ENCODE measurements around the gene CNKSR2. TPM values are rescaled to one million over a fixed set of nuclear protein-coding genes. Genes with fewer than 3 reads are reported as not detected.

The CNKSR2 gene
- total RNA-seq, 1 donor from 2014 or later: 4.6 TPM

DNA sequence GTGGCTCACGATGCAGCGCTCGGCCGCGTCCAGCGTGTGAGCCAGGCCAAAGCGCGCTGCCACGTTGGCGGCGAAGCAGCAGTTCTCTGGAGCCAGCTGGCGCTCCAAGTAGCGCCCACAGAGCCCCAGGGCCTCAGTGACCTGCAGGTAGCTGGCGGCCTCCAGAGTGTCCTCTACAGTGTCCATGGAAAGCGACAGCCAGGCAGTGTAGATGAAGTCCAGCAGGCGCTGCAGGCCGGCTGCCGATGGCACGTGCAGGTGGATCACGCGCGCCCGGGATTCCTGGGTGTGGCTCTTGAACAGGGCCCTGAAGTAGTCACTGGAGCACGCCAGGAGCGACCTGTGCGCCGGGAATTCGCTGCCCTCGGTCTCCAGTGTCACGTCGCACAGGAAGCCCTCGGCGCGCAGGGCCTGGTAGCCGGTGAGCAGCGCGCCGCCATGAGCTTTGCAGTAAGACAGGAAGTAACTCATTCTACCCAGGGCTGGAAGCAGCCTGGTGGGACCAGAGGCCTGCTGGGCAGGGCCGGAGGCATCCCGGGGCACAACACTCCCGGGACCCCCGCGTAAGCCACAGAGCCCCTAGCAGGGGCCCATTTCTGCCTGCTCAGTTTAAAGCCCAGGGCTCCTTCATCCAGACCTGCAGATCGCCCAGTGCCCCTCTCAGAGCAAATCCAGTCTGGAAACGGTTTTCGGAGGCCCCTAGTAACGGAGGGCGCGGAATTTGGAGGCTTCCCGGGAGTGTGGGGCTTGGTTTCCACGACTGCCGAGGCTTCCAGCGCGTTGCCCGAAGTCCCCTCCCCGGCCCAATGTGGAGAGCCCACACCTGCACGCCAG, 283.3 kb downstream of the CNKSR2 start:
- DNase-seq (no peak), ATAC-seq (no peak)
- Histone ChIP-seq H3K36me3 (no peaks in the 10 kb centered on the region), H3K27ac (no peak overlapping the region), H3K27me3 (ENCODE audit: low read depth) (peaks cover 10% of the 10 kb centered on the region), H3K4me3 (no peak overlapping the region), H3K9me3 (no peaks in the 10 kb centered on the region), H3K4me1 (no peaks in the 10 kb centered on the region)
- TF ChIP-seq, protein P1, sequence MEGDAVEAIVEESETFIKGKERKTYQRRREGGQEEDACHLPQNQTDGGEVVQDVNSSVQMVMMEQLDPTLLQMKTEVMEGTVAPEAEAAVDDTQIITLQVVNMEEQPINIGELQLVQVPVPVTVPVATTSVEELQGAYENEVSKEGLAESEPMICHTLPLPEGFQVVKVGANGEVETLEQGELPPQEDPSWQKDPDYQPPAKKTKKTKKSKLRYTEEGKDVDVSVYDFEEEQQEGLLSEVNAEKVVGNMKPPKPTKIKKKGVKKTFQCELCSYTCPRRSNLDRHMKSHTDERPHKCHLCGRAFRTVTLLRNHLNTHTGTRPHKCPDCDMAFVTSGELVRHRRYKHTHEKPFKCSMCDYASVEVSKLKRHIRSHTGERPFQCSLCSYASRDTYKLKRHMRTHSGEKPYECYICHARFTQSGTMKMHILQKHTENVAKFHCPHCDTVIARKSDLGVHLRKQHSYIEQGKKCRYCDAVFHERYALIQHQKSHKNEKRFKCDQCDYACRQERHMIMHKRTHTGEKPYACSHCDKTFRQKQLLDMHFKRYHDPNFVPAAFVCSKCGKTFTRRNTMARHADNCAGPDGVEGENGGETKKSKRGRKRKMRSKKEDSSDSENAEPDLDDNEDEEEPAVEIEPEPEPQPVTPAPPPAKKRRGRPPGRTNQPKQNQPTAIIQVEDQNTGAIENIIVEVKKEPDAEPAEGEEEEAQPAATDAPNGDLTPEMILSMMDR (IDR thresholded peaks at IDR 0.05): no peak
- intact Hi-C loops (cut with DNase I): no loop called here

DNA sequence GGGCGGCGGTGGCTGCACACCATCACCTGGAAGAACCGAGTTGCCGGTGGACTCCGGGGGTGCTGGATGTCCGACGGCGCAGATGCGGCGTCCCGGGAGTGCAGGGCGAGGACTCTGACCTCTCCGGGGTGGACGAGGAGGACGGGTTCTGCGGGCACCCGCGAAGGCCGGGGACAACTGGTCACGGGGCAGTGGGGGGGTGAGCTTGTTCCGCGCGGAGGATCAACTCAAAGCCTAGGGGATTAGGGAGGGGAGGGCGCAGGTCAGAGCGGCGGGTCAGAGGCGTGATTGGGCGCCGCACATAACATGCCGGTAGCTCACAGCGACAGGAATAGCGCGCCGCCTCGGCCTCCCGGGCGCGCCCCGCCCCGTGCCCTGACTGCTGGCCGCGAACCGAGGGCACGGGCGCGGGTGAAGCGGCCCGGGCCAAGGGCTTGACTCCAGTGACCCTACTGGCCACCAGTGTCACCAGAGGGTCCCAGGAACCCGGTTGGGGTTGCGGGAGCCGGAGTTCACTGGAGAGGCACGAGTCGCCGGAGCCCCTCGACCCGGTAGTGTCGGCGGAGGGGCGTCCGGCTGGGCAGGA, 284.0 kb downstream of the CNKSR2 start, which contains the start of gene KLHL34:
TSS of gene KLHL34 (minus strand) at position 179 of the 586 bp plus-strand sequence. CDS start 542 bp downstream, outside the sequence.
- Histone ChIP-seq H3K27ac (no peak within 1 kb of the TSS), H3K4me3 (peak within 1 kb of the TSS; percentile 17), H3K9me3 (no peaks in the 10 kb centered on the region), H3K36me3 (no peaks in the 10 kb centered on the region), H3K4me1 (no peaks in the 10 kb centered on the region), H3K27me3 (ENCODE audit: low read depth) (peaks cover 10% of the 10 kb centered on the region)
- ATAC-seq (peak; percentile 39 to 42), DNase-seq (no peak)
- TF ChIP-seq, protein P1 (IDR thresholded peaks at IDR 0.05): no peak
- intact Hi-C loops (cut with DNase I): no loop called here

DNA sequence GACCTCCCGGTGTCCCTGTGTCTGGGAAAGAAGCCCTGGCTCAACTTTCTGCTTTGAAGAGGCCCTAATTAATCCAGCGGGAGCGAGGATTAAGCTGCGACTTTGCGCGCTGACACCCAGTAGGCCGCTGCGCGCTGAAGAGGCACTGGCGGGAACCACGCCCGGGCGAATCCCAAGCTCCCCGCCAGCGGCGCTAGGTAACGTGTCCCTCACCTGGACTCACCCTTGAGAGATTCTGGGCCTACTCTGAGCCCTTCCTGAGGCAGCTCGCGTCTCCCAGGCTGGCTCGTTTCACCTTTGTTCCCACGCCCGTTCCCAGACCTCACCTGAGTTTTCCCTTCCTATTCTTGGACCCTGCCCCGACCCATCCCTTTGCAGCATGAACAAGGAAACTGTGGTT, 284.5 kb downstream of the CNKSR2 start:
- no peaks in the 10 kb centered on the region for H3K9me3 ChIP-seq
- no peak for ATAC-seq
- intact Hi-C loops (cut with DNase I): no loop called here
- no peak overlapping the region for H3K27ac ChIP-seq
- DNase-seq: no peak
- no peaks in the 10 kb centered on the region for H3K36me3 ChIP-seq
- TF ChIP-seq, protein P1 (IDR thresholded peaks at IDR 0.05): no peak
- no peaks in the 10 kb centered on the region for H3K4me1 ChIP-seq
- H3K4me3 ChIP-seq: peak overlapping the region; percentile 17
- H3K27me3 ChIP-seq (ENCODE audit: low read depth): peaks cover 10% of the 10 kb centered on the region

DNA sequence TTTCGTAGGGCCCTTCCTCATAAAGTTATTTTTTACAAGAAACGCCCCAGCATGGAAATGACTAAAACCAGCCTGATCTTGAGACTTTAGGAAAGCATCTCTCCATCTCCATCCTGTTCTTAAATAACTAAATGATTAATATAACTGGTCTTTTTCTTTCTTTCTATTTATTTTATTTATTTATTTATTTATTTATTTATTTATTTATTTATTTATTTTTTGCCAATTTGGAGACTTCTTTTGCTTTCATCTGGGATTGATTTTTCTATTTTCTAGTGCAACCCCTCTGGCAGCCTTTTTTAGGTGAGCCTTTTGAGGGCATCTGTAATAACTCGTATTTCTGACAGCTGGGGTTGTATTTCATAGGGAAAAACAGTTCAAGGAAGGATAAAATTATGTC, 285.1 kb downstream of the CNKSR2 start:
- no peaks in the 10 kb centered on the region for H3K9me3 ChIP-seq
- intact Hi-C loops (cut with DNase I): no loop called here
- no peak for DNase-seq
- TF ChIP-seq, protein P1 (IDR thresholded peaks at IDR 0.05): no peak
- H3K4me1 ChIP-seq: no peaks in the 10 kb centered on the region
- no peak for ATAC-seq
- H3K36me3 ChIP-seq: no peaks in the 10 kb centered on the region
- H3K27ac ChIP-seq: no peak overlapping the region
- peaks cover 10% of the 10 kb centered on the region for H3K27me3 ChIP-seq (ENCODE audit: low read depth)
- no peak overlapping the region for H3K4me3 ChIP-seq

DNA sequence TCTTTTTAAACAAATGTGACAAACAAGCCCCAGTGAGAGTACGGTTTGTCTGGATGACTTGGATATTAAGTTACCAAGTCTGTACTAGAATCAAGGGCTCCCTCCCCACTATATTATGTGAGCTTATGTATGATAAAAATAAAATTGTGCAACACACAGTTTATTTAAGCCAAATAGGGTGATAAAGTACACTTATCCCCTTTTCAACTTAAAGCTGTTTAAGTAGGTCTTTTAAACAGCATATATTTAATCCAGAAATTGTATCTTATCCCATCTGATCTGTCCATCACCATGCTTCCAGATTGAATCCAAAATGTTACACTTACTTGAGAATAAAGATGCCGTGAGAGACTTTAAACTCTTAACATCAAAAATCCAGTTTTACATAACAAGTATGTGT, 285.9 kb downstream of the CNKSR2 start:
- intact Hi-C loops (cut with DNase I): no loop called here
- H3K27me3 ChIP-seq (ENCODE audit: low read depth): peaks cover 10% of the 10 kb centered on the region

More for the DNA sequence above, 285.9 kb downstream of the CNKSR2 start:
- ATAC-seq: no peak
- H3K27ac ChIP-seq: no peak overlapping the region
- no peaks in the 10 kb centered on the region for H3K9me3 ChIP-seq
- TF ChIP-seq, protein P1 (IDR thresholded peaks at IDR 0.05): no peak
- no peak overlapping the region for H3K4me3 ChIP-seq
- no peaks in the 10 kb centered on the region for H3K36me3 ChIP-seq
- no peak for DNase-seq
- H3K4me1 ChIP-seq: no peaks in the 10 kb centered on the region
